ENCODE results near the gene FADS6.

FADS6 gene

DNA sequence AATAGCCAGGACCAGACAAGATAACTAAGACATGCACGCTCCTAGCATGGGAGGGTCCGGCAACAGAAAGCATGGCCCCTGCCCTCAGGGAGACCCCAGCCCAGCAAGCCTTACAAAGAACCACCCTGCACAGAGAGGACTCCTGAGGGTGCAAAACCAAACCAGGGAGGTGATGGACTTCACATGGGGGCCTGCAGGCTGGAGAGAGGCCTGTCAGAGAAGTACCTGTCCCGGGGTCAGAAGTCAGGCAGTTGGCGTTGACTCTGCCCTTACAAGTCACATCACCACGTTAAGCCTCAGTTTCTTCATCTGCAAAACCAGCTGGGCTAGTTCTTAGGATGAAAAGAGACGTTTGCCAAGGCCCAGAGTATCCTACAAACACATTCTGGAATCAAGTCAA lies 35.4 kb upstream of the FADS6 start:
- peaks cover 2% of the 10 kb centered on the region; the same call in 1 of the 2 replicates for H3K4me1 ChIP-seq (ENCODE audit: control insufficient read depth, insufficient read depth, low read length)
- DNase-seq (ENCODE audit: low read depth, low spot score): no peak
- H3K4me3 ChIP-seq (ENCODE audit: low read length): no peak overlapping the region
- WGBS (ENCODE audit: insufficient coverage, insufficient read length): no CpG with 5 or more reads among the region's 6 CpGs
- H3K36me3 ChIP-seq (ENCODE audit: control insufficient read depth, insufficient read depth, low read length): no peaks in the 10 kb centered on the region; the same call in 1 of the 2 replicates
- no peaks in the 10 kb centered on the region for H3K9me3 ChIP-seq (ENCODE audit: control insufficient read depth, insufficient read depth, low read length)
- H3K27me3 ChIP-seq (ENCODE audit: control insufficient read depth, insufficient read depth, low read length): peaks cover 29% of the 10 kb centered on the region
- no peak overlapping the region for H3K27ac ChIP-seq (ENCODE audit: low read length)

GRCh38 chr17:74925242-74925641 lies 31.8 kb upstream of the FADS6 start:
- peaks cover 10% of the 10 kb centered on the region for H3K4me1 ChIP-seq (ENCODE audit: control insufficient read depth, insufficient read depth, low read length)
- WGBS (ENCODE audit: insufficient coverage, insufficient read length): no CpG with 5 or more reads among the region's 3 CpGs
- peaks cover 40% of the 10 kb centered on the region for H3K27me3 ChIP-seq (ENCODE audit: control insufficient read depth, insufficient read depth, low read length)

GRCh38 chr17:74924250-74924948 lies 31.0 kb upstream of the FADS6 start, which contains the start of gene OTOP2:
OTOP2 (plus strand) TSS chr17:74924273; CDS start chr17:74924633, 360 bp downstream.
- no peaks in the 10 kb centered on the region for H3K9me3 ChIP-seq (ENCODE audit: control insufficient read depth, insufficient read depth, low read length)
- no peak for DNase-seq (ENCODE audit: low read depth, low spot score)
- peaks cover 10% of the 10 kb centered on the region for H3K4me1 ChIP-seq (ENCODE audit: control insufficient read depth, insufficient read depth, low read length)
- WGBS (ENCODE audit: insufficient coverage, insufficient read length): no CpG with 5 or more reads among the region's 54 CpGs
- no peak within 1 kb of the TSS for H3K27ac ChIP-seq (ENCODE audit: low read length)
- peaks cover 40% of the 10 kb centered on the region for H3K27me3 ChIP-seq (ENCODE audit: control insufficient read depth, insufficient read depth, low read length)
- no peaks in the 10 kb centered on the region; the same call in 1 of the 2 replicates for H3K36me3 ChIP-seq (ENCODE audit: control insufficient read depth, insufficient read depth, low read length)
- H3K4me3 ChIP-seq (ENCODE audit: low read length): peak within 1 kb of the TSS; percentile 30; the same call in 1 of the 2 replicates

More at GRCh38 chr17:74925242-74925641, 31.8 kb upstream of the FADS6 start:
- Histone ChIP-seq H3K4me3 (ENCODE audit: low read length) (no peak overlapping the region), H3K9me3 (ENCODE audit: control insufficient read depth, insufficient read depth, low read length) (no peaks in the 10 kb centered on the region), H3K36me3 (ENCODE audit: control insufficient read depth, insufficient read depth, low read length) (no peaks in the 10 kb centered on the region; the same call in 1 of the 2 replicates), H3K27ac (ENCODE audit: low read length) (no peak overlapping the region)
- no peak for DNase-seq (ENCODE audit: low read depth, low spot score)

DNA sequence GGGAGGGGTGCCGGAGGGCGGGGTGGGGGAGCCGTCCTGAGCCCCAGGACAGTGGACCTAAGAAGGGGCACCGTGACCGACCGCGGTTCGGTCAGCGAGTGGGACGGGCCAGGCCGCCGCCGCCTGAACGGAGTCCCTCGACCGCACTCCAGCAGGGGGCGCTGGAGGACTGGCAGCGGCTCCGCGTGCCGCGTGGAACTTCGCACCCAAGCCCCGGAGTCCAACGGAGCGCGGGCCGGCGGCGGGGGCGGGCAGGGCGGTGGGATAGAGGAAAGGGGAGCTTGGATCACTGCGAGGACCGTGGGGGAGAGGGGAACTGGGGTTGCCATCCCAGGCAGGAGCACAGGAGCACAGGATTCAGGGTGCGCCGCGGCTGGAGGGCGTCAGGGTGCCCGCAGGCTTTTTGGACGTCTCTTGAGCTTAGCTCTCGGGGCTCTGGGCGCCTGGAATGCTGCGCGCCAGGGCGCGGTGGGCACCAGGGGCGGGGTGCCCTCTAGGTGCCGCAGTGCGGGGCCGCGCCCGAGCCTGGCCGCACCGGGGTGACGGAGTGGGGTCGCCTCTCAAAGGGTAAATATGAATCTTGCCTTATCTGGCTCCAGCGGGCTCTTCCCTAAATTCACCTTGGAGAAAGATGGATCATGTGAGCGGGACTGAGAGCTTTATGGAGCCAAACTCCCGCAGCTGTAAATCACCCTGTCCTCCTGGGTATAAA lies 30.3 kb upstream of the FADS6 start:
- no peak overlapping the region for H3K27ac ChIP-seq (ENCODE audit: low read length)
- WGBS (ENCODE audit: insufficient coverage, insufficient read length): no CpG with 5 or more reads among the region's 59 CpGs
- no peaks in the 10 kb centered on the region for H3K9me3 ChIP-seq (ENCODE audit: control insufficient read depth, insufficient read depth, low read length)
- H3K27me3 ChIP-seq (ENCODE audit: control insufficient read depth, insufficient read depth, low read length): peaks cover 40% of the 10 kb centered on the region
- peak overlapping the region; percentile 30; the same call in 1 of the 2 replicates for H3K4me3 ChIP-seq (ENCODE audit: low read length)
- H3K36me3 ChIP-seq (ENCODE audit: control insufficient read depth, insufficient read depth, low read length): no peaks in the 10 kb centered on the region; the same call in 1 of the 2 replicates
- DNase-seq (ENCODE audit: low read depth, low spot score): no peak
- peaks cover 10% of the 10 kb centered on the region for H3K4me1 ChIP-seq (ENCODE audit: control insufficient read depth, insufficient read depth, low read length)

- Histone ChIP-seq H3K9me3 (ENCODE audit: control insufficient read depth, insufficient read depth, low read length) (no peaks in the 10 kb centered on the region), H3K36me3 (ENCODE audit: control insufficient read depth, insufficient read depth, low read length) (no peaks in the 10 kb centered on the region; the same call in 1 of the 2 replicates), H3K27me3 (ENCODE audit: control insufficient read depth, insufficient read depth, low read length) (peaks cover 40% of the 10 kb centered on the region), H3K27ac (ENCODE audit: low read length) (no peak within 1 kb of the TSS), H3K4me3 (ENCODE audit: low read length) (peak within 1 kb of the TSS; percentile 34; the same call in 1 of the 2 replicates), H3K4me1 (ENCODE audit: control insufficient read depth, insufficient read depth, low read length) (peaks cover 10% of the 10 kb centered on the region)
- DNase-seq (ENCODE audit: low read depth, low spot score): no peak
- no CpG with 5 or more reads among the region's 57 CpGs for WGBS (ENCODE audit: insufficient coverage, insufficient read length)
These were observed 29.5 kb upstream of the FADS6 start, which contains the start of gene USH1G for GRCh38 chr17:74922694-74923537. USH1G (minus strand) TSS chr17:74923255; CDS start chr17:74923073, 182 bp downstream.

DNA sequence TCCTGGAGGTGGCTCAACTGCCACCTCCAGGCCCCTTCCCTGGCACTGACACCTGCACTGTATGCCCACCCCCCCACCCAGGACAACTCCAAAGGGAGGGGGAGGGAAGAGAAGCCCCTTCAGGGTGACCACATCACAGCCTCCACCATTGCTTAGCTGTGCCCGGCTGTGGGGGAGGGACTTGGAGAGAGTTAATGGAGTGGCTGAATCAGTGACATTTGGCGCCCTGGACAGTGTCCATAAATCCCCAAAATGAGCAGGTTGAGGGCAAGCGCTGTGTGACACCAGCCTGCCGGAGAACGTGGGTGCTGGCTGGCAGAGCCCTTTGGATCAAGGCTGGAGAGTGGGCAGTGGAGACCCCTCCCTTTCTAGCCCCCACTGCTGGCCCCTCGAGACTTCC lies 28.7 kb upstream of the FADS6 start:
- DNase-seq (ENCODE audit: low read depth, low spot score): no peak
- Histone ChIP-seq H3K27ac (ENCODE audit: low read length) (no peak overlapping the region), H3K36me3 (ENCODE audit: control insufficient read depth, insufficient read depth, low read length) (no peaks in the 10 kb centered on the region; the same call in 1 of the 2 replicates), H3K4me1 (ENCODE audit: control insufficient read depth, insufficient read depth, low read length) (peaks cover 10% of the 10 kb centered on the region), H3K9me3 (ENCODE audit: control insufficient read depth, insufficient read depth, low read length) (no peaks in the 10 kb centered on the region), H3K27me3 (ENCODE audit: control insufficient read depth, insufficient read depth, low read length) (peaks cover 40% of the 10 kb centered on the region), H3K4me3 (ENCODE audit: low read length) (no peak overlapping the region)
- no CpG with 5 or more reads among the region's 6 CpGs for WGBS (ENCODE audit: insufficient coverage, insufficient read length)

GRCh38 chr17:74921769-74922168 lies 28.3 kb upstream of the FADS6 start:
- DNase-seq (ENCODE audit: low read depth, low spot score): no peak
- H3K4me3 ChIP-seq (ENCODE audit: low read length): no peak overlapping the region
- no peak overlapping the region for H3K27ac ChIP-seq (ENCODE audit: low read length)
- H3K36me3 ChIP-seq (ENCODE audit: control insufficient read depth, insufficient read depth, low read length): no peaks in the 10 kb centered on the region; the same call in 1 of the 2 replicates
- no peaks in the 10 kb centered on the region for H3K9me3 ChIP-seq (ENCODE audit: control insufficient read depth, insufficient read depth, low read length)
- WGBS (ENCODE audit: insufficient coverage, insufficient read length): no CpG with 5 or more reads among the region's 2 CpGs
- H3K27me3 ChIP-seq (ENCODE audit: control insufficient read depth, insufficient read depth, low read length): peaks cover 37% of the 10 kb centered on the region
- peaks cover 10% of the 10 kb centered on the region for H3K4me1 ChIP-seq (ENCODE audit: control insufficient read depth, insufficient read depth, low read length)

DNA sequence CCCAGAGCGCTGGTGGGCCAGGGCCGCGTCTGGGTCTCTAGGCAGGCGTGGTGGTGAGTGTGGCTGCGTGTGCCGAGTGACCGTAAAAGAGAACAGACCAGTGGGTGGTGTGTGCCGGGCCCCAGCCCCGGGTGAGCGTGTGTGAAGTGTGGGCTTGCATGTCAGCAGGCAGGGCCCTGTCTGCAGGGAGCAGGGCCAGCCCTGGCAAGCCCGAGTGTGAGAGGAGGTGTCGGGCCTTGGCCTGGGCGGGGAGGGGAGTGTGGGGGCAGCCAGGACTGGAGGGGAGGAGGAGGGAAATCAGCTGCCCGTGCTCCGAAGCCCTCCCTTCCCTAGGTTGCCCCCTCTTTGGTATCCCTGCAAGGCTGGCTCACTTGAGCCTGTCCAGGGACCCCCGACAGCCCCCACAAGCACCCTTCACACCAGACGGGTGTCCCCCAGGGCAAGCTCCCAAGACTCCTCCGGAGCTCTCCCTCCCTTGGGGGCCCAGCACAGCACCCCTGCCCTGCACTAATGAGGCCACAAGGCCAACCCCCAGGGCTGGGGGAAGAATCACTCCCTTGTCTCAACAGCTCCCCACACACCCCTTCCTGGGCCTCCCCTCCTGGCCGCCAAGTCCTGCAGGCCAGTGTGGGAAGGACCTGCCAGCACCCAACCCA lies 27.7 kb upstream of the FADS6 start:
- H3K27me3 ChIP-seq (ENCODE audit: control insufficient read depth, insufficient read depth, low read length): peaks cover 35% of the 10 kb centered on the region
- DNase-seq (ENCODE audit: low read depth, low spot score): no peak
- no peak overlapping the region for H3K4me3 ChIP-seq (ENCODE audit: low read length)
- H3K36me3 ChIP-seq (ENCODE audit: control insufficient read depth, insufficient read depth, low read length): no peaks in the 10 kb centered on the region; the same call in 1 of the 2 replicates
- no peaks in the 10 kb centered on the region for H3K9me3 ChIP-seq (ENCODE audit: control insufficient read depth, insufficient read depth, low read length)
- no peak overlapping the region for H3K27ac ChIP-seq (ENCODE audit: low read length)
- no CpG with 5 or more reads among the region's 19 CpGs for WGBS (ENCODE audit: insufficient coverage, insufficient read length)
- H3K4me1 ChIP-seq (ENCODE audit: control insufficient read depth, insufficient read depth, low read length): peaks cover 10% of the 10 kb centered on the region

GRCh38 chr17:74920642-74921025 lies 27.2 kb upstream of the FADS6 start:
- Histone ChIP-seq H3K36me3 (ENCODE audit: control insufficient read depth, insufficient read depth, low read length) (no peaks in the 10 kb centered on the region; the same call in 1 of the 2 replicates), H3K4me1 (ENCODE audit: control insufficient read depth, insufficient read depth, low read length) (peaks cover 10% of the 10 kb centered on the region), H3K4me3 (ENCODE audit: low read length) (no peak overlapping the region), H3K27ac (ENCODE audit: low read length) (no peak overlapping the region), H3K9me3 (ENCODE audit: control insufficient read depth, insufficient read depth, low read length) (no peaks in the 10 kb centered on the region), H3K27me3 (ENCODE audit: control insufficient read depth, insufficient read depth, low read length) (peaks cover 29% of the 10 kb centered on the region)
- WGBS (ENCODE audit: insufficient coverage, insufficient read length): no CpG with 5 or more reads among the region's 6 CpGs
- no peak for DNase-seq (ENCODE audit: low read depth, low spot score)
